ENCODE measurements around the gene GALNT10. TPM values are rescaled to one million over a fixed set of nuclear protein-coding genes. Genes with fewer than 3 reads are reported as not detected.

Gene GALNT10
- total and polyA plus RNA-seq, 2 of the 4 experiments (the other 2 are of a cell fraction) = 46.2 to 67.0 TPM

GRCh38 chr5:154324033-154324432, 133.5 kb downstream of the GALNT10 start:
- 86% methylated on average over 1 of the region's 2 CpGs; no CpG with 5 or more reads in 1 of the 2 experiments for WGBS, 2 experiments (ENCODE audit: extremely low coverage in 2 of 2, insufficient read length in 1 of 2)
- H3K18ac ChIP-seq (ENCODE audit: low read depth, low read length) = no peak overlapping the region
- H2AFZ ChIP-seq (replicated peaks; ENCODE audit: low read length, poor library complexity) = no peak overlapping the region
- H3K4me2 ChIP-seq (ENCODE audit: low read depth, low read length) = no peak overlapping the region
- H4K20me1 ChIP-seq (ENCODE audit: insufficient read depth, low read length) = no peaks in the 10 kb centered on the region; the same call in 1 of the 2 replicates
- H3K56ac ChIP-seq (ENCODE audit: extremely low read depth, insufficient read depth, low read length) = no peak overlapping the region
- no peak overlapping the region for H4K91ac ChIP-seq (ENCODE audit: insufficient read depth, low read depth, low read length)
- H4K8ac ChIP-seq (ENCODE audit: low read depth in 2 of 2, low read length in 2 of 2) = no peak overlapping the region
- intact Hi-C loops (cut with micrococcal nuclease) (no loop called here), dilution Hi-C loops (cut with HindIII; ENCODE audit: low sequenced_read_pairs, unreplicated experiment) (no loop called here), in situ Hi-C loops (cut with MboI; ENCODE audit: low sequenced_read_pairs) (no loop called here)
- POLR2A ChIA-PET (ENCODE audit: unreplicated experiment) = no interaction called here
- peaks cover 3% of the 10 kb centered on the region; the same call in 1 of the 2 replicates for H3K4me1 ChIP-seq (ENCODE audit: control insufficient read depth, insufficient read depth, low read length)
- no peak overlapping the region for H2BK20ac ChIP-seq (ENCODE audit: low read depth, low read length)
- CTCF ChIA-PET = interaction anchor here (1.4 kb wide), 1 partner anchor 10 kb away, joined by 4 read pairs; no protein-coding TSS in a partner anchor
- H3K27ac ChIP-seq (ENCODE audit: insufficient read depth, low read length) = no peak overlapping the region
- no peak overlapping the region for H3K4ac ChIP-seq (ENCODE audit: low read depth, low read length)
- no peak overlapping the region for H2BK5ac ChIP-seq (ENCODE audit: low read depth, low read length, poor library complexity, severe bottlenecking)
- TF ChIP-seq MXI1 (IDR thresholded peaks at IDR 0.05; ENCODE audit: borderline replicate concordance, low read depth, low read length) = no peak
- TF ChIP-seq RCOR1 (IDR thresholded peaks at IDR 0.05; ENCODE audit: insufficient replicate concordance, low read length) = no peak
- TF ChIP-seq NFE2L2 (IDR thresholded peaks at IDR 0.05; ENCODE audit: low read depth, low read length) = no peak
- TF ChIP-seq CHD1 (IDR thresholded peaks at IDR 0.05; ENCODE audit: low read depth, low read length) = no peak
- TF ChIP-seq ELK1 (IDR thresholded peaks at IDR 0.05; ENCODE audit: borderline replicate concordance, low read depth, low read length) = no peak
- no peak for TF ChIP-seq SMC3 (IDR thresholded peaks at IDR 0.05; ENCODE audit: low read depth, low read length)
- TF ChIP-seq FOS (IDR thresholded peaks at IDR 0.05; ENCODE audit: low read depth, low read length) = no peak
- no peak for TF ChIP-seq MAFK (IDR thresholded peaks at IDR 0.05; ENCODE audit: low read depth, low read length)
- no peak for TF ChIP-seq RAD21 (IDR thresholded peaks at IDR 0.05; ENCODE audit: low read length)
- no peak for TF ChIP-seq USF2 (IDR thresholded peaks at IDR 0.05; ENCODE audit: low read depth, low read length)
- no peak overlapping the region for H4K5ac ChIP-seq (ENCODE audit: low read depth, low read length)
- ATAC-seq (ENCODE audit: low read depth) (no peak), DNase-seq (no peak)
- H3K23ac ChIP-seq (ENCODE audit: low read depth, low read length) = no peak overlapping the region
- H2AK5ac ChIP-seq (ENCODE audit: low read depth, low read length) = no peak overlapping the region
- peaks cover 4 to 23% of the 10 kb centered on the region in 2 experiments for H3K79me1 ChIP-seq (ENCODE audit: low read depth in 1 of 2, low read length in 2 of 2)
- H2BK120ac ChIP-seq (ENCODE audit: low read depth, low read length) = no peak overlapping the region
- H3K14ac ChIP-seq (replicated peaks; ENCODE audit: low read depth, low read length) = no peak overlapping the region
- no peak overlapping the region for H2AK9ac ChIP-seq (replicated peaks; ENCODE audit: low read depth, low read length, poor library complexity)
- H3K27me3 ChIP-seq (ENCODE audit: control insufficient read depth, insufficient read depth, low read length) = no peaks in the 10 kb centered on the region
- H3K9me3 ChIP-seq (ENCODE audit: control insufficient read depth, insufficient read depth, low read length) = no peaks in the 10 kb centered on the region
- no TSS peak for BruUV-seq (replicated peaks)
- H3K9ac ChIP-seq (ENCODE audit: low read depth, low read length) = no peak overlapping the region
- H3K4me3 ChIP-seq (ENCODE audit: insufficient read depth, low read depth, low read length) = no peak overlapping the region
- no peak overlapping the region for H2BK15ac ChIP-seq (ENCODE audit: low read depth, low read length)
- H3K9me1 ChIP-seq (ENCODE audit: insufficient read depth, low read length) = peaks cover 12% of the 10 kb centered on the region; the same call in 1 of the 2 replicates
- peaks cover 8% of the 10 kb centered on the region for H3K36me3 ChIP-seq (ENCODE audit: control insufficient read depth, insufficient read depth, low read length)

All from IMR-90 (cell line).